Renal pelvis (tissue), 4 donors: ENCODE results near the gene RAB34. TPM values are rescaled to one million over a fixed set of nuclear protein-coding genes. Genes with fewer than 3 reads are reported as not detected.
A peak's percentile ranks its signal among the peaks of the same experiment; 100 is the strongest.

Experiments used
- DNase-seq: peaks from one replicate; pipeline ENCODE4 v3.0.0-alpha.2; 2013
- polyA plus RNA-seq, 3 donors: library from polyadenylated mRNA; unstranded; fragments of 120-200 nt; gene quantifications; one replicate each; pipeline ENCODE4 v1.2.1, GENCODE V29; 2013; ENCODE audit not compliant: insufficient read length in 3 of 3

RAB34 gene
- polyA plus RNA-seq, 3 donors, result 155 to 193 (median 178) TPM

- DNase-seq, result peak; percentile 79
Observed at GRCh38 chr17:28718333-28719020, 809 bp upstream of the RAB34 start.

- peak; percentile 30 for DNase-seq
Observed at GRCh38 chr17:28716740-28717577, 709 bp downstream of the RAB34 start.

- no peak for DNase-seq
Observed at GRCh38 chr17:28715217-28715616, 2.5 kb downstream of the RAB34 start.

- no peak for DNase-seq
Observed at GRCh38 chr17:28714281-28714680, 3.4 kb downstream of the RAB34 start.

GRCh38 chr17:28712705-28713415 lies 4.8 kb downstream of the RAB34 start:
- DNase-seq, result no peak

- DNase-seq, result no peak
Observed at GRCh38 chr17:28712032-28712704, 5.5 kb downstream of the RAB34 start.

GRCh38 chr17:28711723-28712031 lies 6.0 kb downstream of the RAB34 start, which contains the start of gene PROCA1:
TSS of gene PROCA1 (minus strand) at chr17:28711888. CDS start at chr17:28711660, 228 bp downstream.
- DNase-seq, result no peak

GRCh38 chr17:28710861-28711722 lies 6.6 kb downstream of the RAB34 start:
- peak; percentile 93 for DNase-seq

- no peak for DNase-seq
Observed at GRCh38 chr17:28707339-28707720, 10.3 kb downstream of the RAB34 start.

GRCh38 chr17:28706471-28707338 lies 11.0 kb downstream of the RAB34 start:
- DNase-seq, result no peak

- DNase-seq, result no peak
Observed at GRCh38 chr17:28705728-28706334, 11.8 kb downstream of the RAB34 start.

- DNase-seq, result no peak
Observed at GRCh38 chr17:28705074-28705659, 12.5 kb downstream of the RAB34 start.

GRCh38 chr17:28704219-28704858 lies 13.3 kb downstream of the RAB34 start:
- no peak for DNase-seq

- DNase-seq, result no peak
Observed at GRCh38 chr17:28703552-28704218, 14.0 kb downstream of the RAB34 start.

- DNase-seq, result no peak
Observed at GRCh38 chr17:28702752-28703150, 14.9 kb downstream of the RAB34 start.

GRCh38 chr17:28702026-28702751 lies 15.5 kb downstream of the RAB34 start:
- no peak for DNase-seq

- DNase-seq, result no peak
Observed at GRCh38 chr17:28700830-28701492, 16.7 kb downstream of the RAB34 start.
